Gastroesophageal sphincter (tissue), 4 donors: Measurements from ENCODE around the gene CYTH2. TPM values are rescaled to one million over a fixed set of nuclear protein-coding genes. Genes with fewer than 3 reads are reported as not detected.

Experiments
- ATAC-seq: fragments of 150-250 bp; one replicate; pipeline ENCODE4 v1.9.1; 2016; ENCODE audit warnings: mild to moderate bottlenecking, moderate library complexity
- H3K27ac ChIP-seq, 4 donors: fragments of 200-600 bp; sonication (generic) in 3 of 4; 1 replicate in 3 of 4; 2 replicates in 1 of 4; pipeline ENCODE4 v1.5.1; 2016 to 2019
- H3K27me3 ChIP-seq: fragments of 200-600 bp; sonication (generic); one replicate; pipeline ENCODE4 v1.5.1; 2019
- H3K36me3 ChIP-seq, 2 donors: fragments of 200-600 bp; sonication (generic); one replicate each; pipeline ENCODE4 v1.5.1; 2019; ENCODE audit warnings: control low read depth in 1 of 2
- H3K4me1 ChIP-seq, 3 donors: fragments of 200-600 bp; sonication (generic); 1 replicate in 2 of 3; 2 replicates in 1 of 3; pipeline ENCODE4 v1.5.1; 2016 to 2019; ENCODE audit warnings: control low read depth in 2 of 3
- H3K4me3 ChIP-seq, 2 donors: fragments of 200-600 bp; sonication (generic); one replicate each; pipeline ENCODE4 v1.5.1; 2019; ENCODE audit warnings: mild to moderate bottlenecking in 1 of 2, moderate library complexity in 1 of 2
- H3K9me3 ChIP-seq, 3 donors: fragments of 200-600 bp; sonication (generic); one replicate each; pipeline ENCODE4 v1.5.1; 2017 to 2019; ENCODE audit warnings: control low read depth in 2 of 3
- EP300 ChIP-seq: sonication (generic); formaldehyde crosslinking; IDR thresholded peaks from one replicate; pipeline ENCODE4 v1.6.1; 2017; ENCODE audit warnings: antibody characterized with exemption, mild to moderate bottlenecking
- POLR2A ChIP-seq, 2 donors: fragments of 450-650 bp; IDR thresholded peaks; one replicate each; pipeline ENCODE4 v1.6.1; 2017; ENCODE audit warnings: antibody characterized with exemption in 2 of 2, mild to moderate bottlenecking in 2 of 2, moderate library complexity in 1 of 2
- POLR2AphosphoS5 ChIP-seq: sonication (generic); formaldehyde crosslinking; IDR thresholded peaks from one replicate; pipeline ENCODE4 v1.6.1; 2017; ENCODE audit warnings: antibody characterized with exemption
- WGBS, 2 donors: methylation state at CpG; one replicate each; pipeline ENCODE4 v1.1.5; 2018; ENCODE audit warnings: low coverage in 1 of 2; 5-methylcytosine and 5-hydroxymethylcytosine counted together
- total RNA-seq, 4 donors: library from RNA; depleted of rRNA; stranded (reverse); fragments of >200 nt; gene quantifications; one replicate each; pipeline ENCODE4 v1.1.0, GENCODE V29; 2016
- TF ChIP-seq, protein P1 (sequence below), 4 experiments: fragments of 200-600 bp in 2 of 4; fragments of 450-650 bp in 2 of 4; sonication (generic) in 1 of 4; IDR thresholded peaks; one replicate each; pipeline ENCODE4 v1.5.1; 2017 to 2019; ENCODE audit warnings: antibody characterized with exemption in 4 of 4, mild to moderate bottlenecking in 2 of 4, moderate library complexity in 2 of 4

Gene CYTH2
- total RNA-seq, 4 donors from 2014 or later: 28.6 to 56.7 (median 47.0) TPM

DNA sequence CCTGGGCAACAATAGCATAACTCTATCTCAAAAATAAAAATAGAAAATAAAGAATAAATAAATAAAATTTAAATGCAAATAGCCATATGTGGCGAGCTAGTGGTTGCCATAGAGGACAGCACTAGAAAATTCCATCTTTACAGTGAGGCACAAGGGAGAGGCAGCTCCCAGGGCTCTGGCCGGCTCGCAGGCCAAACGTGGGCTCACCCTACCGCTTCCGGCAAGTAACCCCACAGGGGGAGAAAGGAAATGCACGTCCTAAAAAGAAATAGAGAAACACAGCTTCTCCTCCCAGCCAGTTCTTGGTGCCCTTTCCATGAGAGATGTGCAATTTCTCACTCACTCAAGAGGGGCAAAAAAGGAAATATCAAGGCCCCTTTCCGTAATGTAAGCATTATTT lies 35.8 kb upstream of the CYTH2 start:
- Histone ChIP-seq H3K36me3 (no peaks in the 10 kb centered on the region), H3K9me3 (no peaks in the 10 kb centered on the region), H3K27ac (no peak overlapping the region), H3K4me3 (no peak overlapping the region), H3K4me1 (no peaks in the 10 kb centered on the region), H3K27me3 (peaks cover 47% of the 10 kb centered on the region)
- 47 to 68% methylated on average over 6 to 8 of the region's 8 CpGs for WGBS, 2 donors
- ATAC-seq: no peak
- TF ChIP-seq POLR2AphosphoS5: no peak
- no peak for TF ChIP-seq POLR2A (IDR thresholded peaks at IDR 0.05)
- TF ChIP-seq, protein P1, sequence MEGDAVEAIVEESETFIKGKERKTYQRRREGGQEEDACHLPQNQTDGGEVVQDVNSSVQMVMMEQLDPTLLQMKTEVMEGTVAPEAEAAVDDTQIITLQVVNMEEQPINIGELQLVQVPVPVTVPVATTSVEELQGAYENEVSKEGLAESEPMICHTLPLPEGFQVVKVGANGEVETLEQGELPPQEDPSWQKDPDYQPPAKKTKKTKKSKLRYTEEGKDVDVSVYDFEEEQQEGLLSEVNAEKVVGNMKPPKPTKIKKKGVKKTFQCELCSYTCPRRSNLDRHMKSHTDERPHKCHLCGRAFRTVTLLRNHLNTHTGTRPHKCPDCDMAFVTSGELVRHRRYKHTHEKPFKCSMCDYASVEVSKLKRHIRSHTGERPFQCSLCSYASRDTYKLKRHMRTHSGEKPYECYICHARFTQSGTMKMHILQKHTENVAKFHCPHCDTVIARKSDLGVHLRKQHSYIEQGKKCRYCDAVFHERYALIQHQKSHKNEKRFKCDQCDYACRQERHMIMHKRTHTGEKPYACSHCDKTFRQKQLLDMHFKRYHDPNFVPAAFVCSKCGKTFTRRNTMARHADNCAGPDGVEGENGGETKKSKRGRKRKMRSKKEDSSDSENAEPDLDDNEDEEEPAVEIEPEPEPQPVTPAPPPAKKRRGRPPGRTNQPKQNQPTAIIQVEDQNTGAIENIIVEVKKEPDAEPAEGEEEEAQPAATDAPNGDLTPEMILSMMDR (IDR thresholded peaks at IDR 0.05): no peak

DNA sequence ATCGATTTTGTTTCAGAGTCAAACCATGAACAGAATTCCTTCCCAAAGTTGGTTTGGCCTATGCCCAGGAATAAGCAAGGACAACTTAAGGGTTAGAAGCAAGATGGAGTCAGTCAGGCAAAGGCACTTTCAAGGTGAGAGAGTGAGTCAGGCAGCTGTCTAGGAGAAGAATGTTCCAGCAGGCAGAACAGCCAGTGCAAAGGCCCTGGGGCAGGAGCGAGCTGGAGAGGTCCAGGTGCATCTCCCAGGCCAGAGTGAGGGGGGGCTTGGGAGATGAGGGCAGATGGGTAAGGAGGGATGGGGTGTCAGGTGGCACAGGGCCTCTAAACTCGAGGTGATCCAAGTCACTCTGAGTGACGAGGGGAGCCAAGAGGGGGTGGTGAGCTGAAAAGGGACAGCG lies 32.6 kb upstream of the CYTH2 start:
- ATAC-seq: no peak
- WGBS, 2 donors: 79 to 89% methylated on average over 5 of the region's 5 CpGs

DNA sequence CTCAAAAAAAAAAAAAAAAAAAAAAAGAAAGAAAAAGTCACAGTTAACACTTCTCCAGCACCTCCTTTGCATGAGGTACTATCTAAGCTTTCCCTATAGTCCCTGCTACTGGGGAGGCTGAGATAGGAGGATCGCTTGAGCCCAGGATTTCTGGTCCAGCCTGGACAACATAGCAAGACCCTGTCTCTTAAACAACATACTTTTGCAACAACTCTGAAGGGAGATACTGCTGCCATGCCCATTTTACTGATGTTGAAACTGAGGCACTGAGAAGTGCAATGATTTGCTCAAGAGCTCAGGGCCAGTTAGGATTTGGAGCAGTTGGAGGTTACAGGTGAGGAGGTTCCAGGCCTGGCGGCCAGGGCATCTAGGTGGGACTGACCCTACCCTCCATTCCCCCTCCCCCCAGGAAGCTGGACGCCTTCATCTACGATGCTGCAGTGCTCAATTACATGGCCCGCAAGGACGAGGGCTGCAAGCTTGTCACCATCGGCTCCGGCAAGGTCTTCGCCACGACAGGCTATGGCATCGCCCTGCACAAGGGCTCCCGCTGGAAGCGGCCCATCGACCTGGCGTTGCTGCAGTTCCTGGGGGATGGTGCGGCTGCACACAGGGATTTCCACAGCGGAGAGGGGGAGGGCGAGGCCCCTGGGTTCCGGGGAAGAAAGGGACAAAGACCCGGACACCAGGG lies 27.7 kb upstream of the CYTH2 start:
- peaks cover 78% of the 10 kb centered on the region for H3K27me3 ChIP-seq
- ATAC-seq: no peak
- H3K27ac ChIP-seq: no peak overlapping the region
- TF ChIP-seq, protein P1 (IDR thresholded peaks at IDR 0.05): no peak
- TF ChIP-seq POLR2A (IDR thresholded peaks at IDR 0.05): no peak
- no peak overlapping the region for H3K4me3 ChIP-seq
- H3K4me1 ChIP-seq: peaks cover 0 to 30% (median 18%) of the 10 kb centered on the region in 3 donors
- WGBS, 2 donors: 96 to 100% methylated on average over 1 to 5 of the region's 20 CpGs
- no peaks in the 10 kb centered on the region for H3K36me3 ChIP-seq
- H3K9me3 ChIP-seq: no peaks in the 10 kb centered on the region

More for the DNA sequence above, 32.6 kb upstream of the CYTH2 start:
- peaks cover 79% of the 10 kb centered on the region for H3K27me3 ChIP-seq
- H3K27ac ChIP-seq: no peak overlapping the region
- no peak for TF ChIP-seq POLR2A (IDR thresholded peaks at IDR 0.05)
- TF ChIP-seq, protein P1 (IDR thresholded peaks at IDR 0.05): no peak
- TF ChIP-seq EP300: no peak
- TF ChIP-seq POLR2AphosphoS5: no peak
- H3K9me3 ChIP-seq: no peaks in the 10 kb centered on the region
- H3K4me3 ChIP-seq: no peak overlapping the region
- H3K4me1 ChIP-seq: no peaks in the 10 kb centered on the region
- H3K36me3 ChIP-seq: no peaks in the 10 kb centered on the region

DNA sequence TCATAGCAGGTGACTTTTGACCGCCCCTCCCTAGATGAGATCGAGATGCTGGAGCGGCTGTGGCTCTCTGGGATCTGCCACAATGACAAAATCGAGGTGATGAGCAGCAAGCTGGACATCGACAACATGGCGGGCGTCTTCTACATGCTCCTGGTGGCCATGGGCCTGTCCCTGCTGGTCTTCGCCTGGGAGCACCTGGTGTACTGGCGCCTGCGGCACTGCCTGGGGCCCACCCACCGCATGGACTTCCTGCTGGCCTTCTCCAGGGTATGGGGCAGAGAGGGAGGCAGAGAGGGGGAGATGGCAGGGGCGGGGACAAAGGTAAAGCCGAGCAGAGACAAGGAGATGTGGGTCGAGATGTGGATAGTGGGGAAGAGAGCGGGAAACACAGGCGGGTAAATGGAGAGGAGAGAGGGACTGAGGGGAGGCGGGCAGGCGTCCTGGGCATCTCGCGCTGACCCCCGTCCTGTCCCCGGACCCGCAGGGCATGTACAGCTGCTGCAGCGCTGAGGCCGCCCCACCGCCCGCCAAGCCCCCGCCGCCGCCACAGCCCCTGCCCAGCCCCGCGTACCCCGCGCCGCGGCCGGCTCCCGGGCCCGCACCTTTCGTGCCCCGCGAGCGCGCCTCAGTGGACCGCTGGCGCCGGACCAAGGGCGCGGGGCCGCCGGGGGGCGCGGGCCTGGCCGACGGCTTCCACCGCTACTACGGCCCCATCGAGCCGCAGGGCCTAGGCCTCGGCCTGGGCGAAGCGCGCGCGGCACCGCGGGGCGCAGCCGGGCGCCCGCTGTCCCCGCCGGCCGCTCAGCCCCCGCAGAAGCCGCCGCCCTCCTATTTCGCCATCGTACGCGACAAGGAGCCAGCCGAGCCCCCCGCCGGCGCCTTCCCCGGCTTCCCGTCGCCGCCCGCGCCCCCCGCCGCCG lies 26.8 kb upstream of the CYTH2 start:
- peaks cover 0 to 6% of the 10 kb centered on the region in 2 donors for H3K36me3 ChIP-seq
- peaks cover 70% of the 10 kb centered on the region for H3K27me3 ChIP-seq
- H3K4me1 ChIP-seq: peaks cover 0 to 39% (median 19%) of the 10 kb centered on the region in 3 donors
- TF ChIP-seq, protein P1 (IDR thresholded peaks at IDR 0.05): no peak
- TF ChIP-seq EP300 (no peak), POLR2AphosphoS5 (no peak), POLR2A (IDR thresholded peaks at IDR 0.05) (no peak)
- no peak for ATAC-seq
- WGBS, 2 donors: 93% methylated on average over 6 of the region's 94 CpGs; no CpG with 5 or more reads in 1 of the 2 donors
- no peak overlapping the region for H3K27ac ChIP-seq
- H3K9me3 ChIP-seq: no peaks in the 10 kb centered on the region
- H3K4me3 ChIP-seq: peak overlapping the region in 1 of 2 donors; percentile 2
